GM18520 (cell line): Measurements from ENCODE around the gene IFIT1B.
"Not testable (repeated sequence)": the region's sequence is repeated elsewhere in the genome, so short reads cannot be mapped to it uniquely, and the experiment has no call there.

Experiments
- ATAC-seq: cut with Tn5 transposase; IDR thresholded peaks from one replicate; pipeline ENCODE4 v1.9.1; 2021; ENCODE audit not compliant: unreplicated experiment

IFIT1B gene

GRCh38 chr10:89373916-89374711, 3.7 kb upstream of the IFIT1B start:
- ATAC-seq, result no peak

- no peak for ATAC-seq
These were observed 3.1 kb upstream of the IFIT1B start for GRCh38 chr10:89374713-89375141.

DNA sequence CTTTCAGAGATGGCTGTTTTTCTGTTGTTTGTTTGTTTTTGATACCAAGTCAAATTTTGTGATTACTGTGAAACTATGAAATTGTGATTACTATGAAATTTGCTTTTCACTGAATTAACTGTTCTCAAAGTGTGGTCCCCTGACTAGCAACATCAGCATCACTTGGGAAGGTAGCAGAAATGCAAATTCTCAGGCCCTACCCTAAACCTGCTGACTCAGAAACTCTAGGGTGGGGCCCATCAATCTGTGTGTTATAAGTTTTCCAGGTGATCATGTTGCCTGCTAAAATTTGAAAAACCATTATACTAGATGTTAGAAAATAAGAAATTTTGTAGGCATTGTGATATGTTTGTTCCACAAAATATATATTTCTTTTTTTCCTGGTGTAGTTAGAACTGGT, 1.2 kb downstream of the IFIT1B start:
- ATAC-seq, result no peak

DNA sequence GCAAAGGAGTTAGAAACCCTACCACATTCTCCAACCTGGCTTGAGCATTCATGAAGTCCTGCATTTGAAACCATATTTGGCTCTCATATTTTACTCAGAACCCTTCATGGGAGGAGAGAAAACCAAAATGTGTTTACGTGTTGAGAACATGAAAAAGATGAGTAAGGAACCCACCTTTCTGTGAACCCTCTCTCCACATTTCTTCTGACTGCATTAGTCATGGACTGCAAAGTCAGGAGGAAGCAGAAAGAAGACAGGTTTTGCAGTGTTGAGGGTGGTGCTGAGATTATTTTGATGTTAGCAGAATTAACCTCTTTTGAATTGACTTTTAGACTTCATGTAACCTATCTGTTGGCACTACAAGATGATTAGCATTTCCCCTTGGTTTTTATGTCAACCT, 4.9 kb downstream of the IFIT1B start:
- ATAC-seq, result no peak

DNA sequence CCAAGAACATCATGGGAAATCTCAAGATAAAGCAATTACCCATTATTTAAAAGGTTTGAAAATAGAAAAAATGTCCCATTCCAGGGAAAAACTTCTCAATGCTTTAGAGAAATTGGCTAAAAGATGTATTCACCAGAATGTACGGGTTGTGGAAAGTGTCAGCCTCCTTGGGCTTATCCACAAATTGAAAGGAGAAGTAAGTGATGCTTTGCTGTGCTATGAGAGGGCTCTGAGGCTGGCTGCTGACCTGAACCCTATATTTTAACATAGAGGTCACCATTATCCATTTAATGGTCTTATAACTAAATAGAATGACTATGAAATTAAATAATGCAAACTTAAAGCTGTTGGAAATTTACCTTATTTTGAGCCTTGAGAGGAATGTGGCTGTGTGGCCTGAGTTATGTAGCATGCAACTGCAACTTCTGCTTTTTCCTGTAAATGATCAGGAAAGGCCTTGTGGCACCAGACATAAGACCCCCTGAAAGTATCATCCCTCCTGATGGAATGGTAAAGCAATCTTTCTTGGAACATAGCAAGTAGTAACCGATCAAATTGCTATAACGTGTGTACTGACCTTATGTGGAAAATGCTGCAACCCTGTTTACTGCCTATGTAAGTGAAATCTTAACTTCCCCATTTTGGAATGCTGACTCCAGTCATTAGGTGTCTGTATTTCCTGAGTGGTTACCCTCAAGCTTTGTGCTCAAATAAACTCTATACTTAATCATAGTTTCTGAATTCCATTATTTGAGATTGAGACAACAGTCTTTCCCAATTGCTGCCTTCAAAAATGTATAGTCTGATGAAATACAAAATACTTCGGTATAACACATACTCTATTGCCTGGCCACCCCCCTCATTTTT, 6.9 kb downstream of the IFIT1B start:
- ATAC-seq, result no peak

GRCh38 chr10:89388806-89389205, 10.9 kb downstream of the IFIT1B start:
- no peak for ATAC-seq

GRCh38 chr10:89389254-89389653, 11.4 kb downstream of the IFIT1B start:
- ATAC-seq, result no peak

- no peak for ATAC-seq
These were observed 12.8 kb downstream of the IFIT1B start for GRCh38 chr10:89390476-89391225.

DNA sequence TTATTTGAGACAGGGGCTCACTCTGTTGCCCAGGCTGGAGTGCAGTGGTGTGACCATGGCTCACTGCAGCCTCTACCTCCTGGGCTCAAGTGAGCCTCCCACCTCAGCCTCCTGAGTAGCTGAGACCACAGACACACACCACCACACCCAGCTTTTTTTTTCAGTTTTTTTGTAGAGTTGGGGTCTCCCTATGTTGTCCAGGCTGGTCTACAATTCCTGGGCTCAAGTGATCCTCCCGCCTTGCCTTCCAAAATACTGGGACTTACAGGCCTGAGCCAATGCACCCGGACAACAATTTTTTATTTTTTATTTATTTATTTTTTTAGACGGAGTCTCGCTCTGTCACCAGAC, 13.3 kb downstream of the IFIT1B start:
- not testable (repeated sequence) for ATAC-seq

DNA sequence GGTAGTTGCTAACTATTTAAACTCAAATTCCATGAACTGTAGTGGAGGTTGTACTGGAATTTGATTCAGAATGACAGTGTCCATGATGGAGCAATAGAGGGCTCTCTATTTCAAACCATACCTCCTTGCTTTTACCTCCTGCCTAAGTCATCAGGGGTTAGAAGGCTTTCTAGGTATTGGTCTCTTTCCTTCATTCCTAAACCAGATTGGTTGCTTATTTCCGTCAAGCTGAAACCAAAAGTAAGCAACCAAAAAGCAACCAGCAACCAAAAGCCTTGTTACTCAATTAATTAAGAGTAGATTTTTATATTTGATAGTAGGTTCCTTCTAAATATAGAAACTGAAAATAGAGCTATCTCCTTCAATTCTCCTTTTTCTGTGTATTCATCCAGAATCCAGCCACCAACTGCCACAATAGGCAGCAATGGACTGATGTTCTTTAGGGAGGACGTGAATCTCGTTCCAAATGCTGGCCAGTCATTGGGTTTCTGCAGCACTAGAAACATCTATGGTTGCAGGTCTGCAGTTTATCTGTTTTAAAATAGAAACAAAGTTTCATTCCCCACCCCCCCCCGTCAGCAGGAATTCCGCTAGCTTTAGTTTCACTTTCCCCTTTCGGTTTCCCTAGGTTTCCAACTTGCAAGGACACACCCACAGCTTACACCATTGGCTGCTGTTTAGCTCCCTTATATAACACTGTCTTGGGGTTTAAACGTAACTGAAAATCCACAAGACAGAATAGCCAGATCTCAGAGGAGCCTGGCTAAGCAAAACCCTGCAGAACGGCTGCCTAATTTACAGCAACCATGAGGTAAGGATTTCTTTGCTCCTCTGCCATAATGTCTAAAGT, 14.3 kb downstream of the IFIT1B start, which contains the start of gene IFIT1:
TSS of gene IFIT1 (plus strand) at position 717 of the 850 bp plus-strand sequence. CDS start at position 807, 90 bp downstream.
- ATAC-seq, result peak; percentile 73

DNA sequence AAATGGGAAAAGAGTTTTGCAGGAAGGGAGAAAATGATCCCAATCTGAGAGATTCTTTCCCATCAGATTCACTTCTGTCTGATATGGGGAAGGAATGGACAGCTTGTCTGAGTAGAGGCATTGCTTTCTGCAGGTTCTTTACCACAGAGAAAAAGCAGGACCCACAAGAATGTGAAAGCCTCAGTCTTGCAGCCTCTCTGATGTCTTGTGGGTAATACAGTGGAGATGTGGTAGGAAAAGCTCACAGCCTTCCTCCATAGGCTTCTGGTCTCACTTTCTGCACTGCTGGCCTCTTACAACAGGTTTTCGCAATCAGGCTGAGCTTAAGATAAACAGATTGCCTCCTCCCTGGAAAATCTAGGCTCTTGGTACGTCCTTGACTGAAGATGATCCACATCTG, 15.1 kb downstream of the IFIT1B start:
- ATAC-seq, result no peak

DNA sequence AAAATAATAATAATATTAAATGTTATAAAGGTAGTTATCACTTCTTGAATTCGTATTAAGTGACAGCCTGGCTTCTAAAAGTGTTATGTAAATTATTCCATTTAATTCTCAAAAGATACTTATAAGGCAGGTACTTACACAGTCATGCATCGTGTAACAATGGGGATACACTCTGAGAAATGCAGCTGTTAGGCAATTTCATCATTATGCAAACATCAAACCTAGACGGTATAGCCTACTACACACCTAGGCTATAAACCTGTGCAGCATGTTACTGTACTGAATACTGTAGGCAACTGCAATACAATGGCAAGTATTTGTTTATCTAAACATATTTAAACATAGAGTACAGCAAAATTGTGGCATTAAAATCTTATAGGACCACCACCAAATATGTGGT, 16.0 kb downstream of the IFIT1B start:
- no peak for ATAC-seq

- ATAC-seq, result no peak
These were observed 17.3 kb downstream of the IFIT1B start for GRCh38 chr10:89395141-89395540.

DNA sequence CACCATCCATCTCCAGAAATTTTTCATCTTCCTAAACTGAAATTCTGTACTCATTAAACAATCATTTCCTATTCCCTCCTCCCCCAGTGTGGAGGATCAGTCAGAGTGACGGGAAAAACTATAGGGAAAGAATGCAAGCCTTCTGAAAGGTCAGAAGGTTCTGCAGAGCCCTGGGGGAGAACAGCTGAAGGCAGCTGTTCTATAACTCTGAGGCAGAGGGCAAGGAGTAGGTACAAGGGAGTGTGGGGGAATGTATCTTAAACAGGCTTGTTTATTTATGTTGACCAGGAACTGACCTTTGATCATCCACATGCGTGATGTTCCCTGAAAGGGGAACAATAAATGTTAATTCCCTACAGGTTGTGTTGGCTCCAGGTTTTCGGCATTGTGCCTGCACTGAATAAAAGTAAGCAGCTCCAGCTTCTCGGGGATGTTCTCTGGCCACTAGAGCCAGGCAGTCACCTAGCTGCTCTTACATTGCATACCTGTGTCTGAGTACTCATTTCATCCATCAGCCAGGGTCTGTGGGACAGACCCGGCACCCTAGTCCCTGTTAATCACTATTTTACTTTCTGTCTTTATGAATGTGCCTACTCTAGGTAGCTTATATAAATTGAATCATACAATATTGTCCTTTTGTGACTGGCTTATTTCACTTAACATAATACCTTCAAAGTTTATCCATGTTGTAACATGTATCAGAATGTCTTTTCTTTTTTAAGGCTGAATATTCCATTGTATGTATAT, 20.3 kb downstream of the IFIT1B start:
- no peak for ATAC-seq

DNA sequence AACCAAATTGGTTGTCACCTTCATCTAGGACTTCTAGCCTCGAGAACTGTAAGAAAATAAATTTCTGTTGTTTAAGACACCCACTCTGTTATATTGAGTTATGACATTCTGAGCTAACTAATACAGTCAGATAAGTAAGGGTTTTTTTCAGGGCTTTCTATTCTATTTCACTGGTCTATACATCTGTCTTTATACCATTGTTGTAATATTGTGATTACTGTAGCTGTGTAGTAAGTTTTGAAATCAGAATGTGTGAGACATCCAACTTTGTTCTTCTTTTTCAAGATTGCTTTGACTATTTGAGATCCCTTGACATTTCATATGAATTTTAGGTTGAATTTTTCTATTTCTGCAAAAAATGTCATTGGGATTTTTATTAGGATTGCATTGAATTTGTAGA, 22.1 kb downstream of the IFIT1B start:
- no peak for ATAC-seq

GRCh38 chr10:89403043-89403442, 25.2 kb downstream of the IFIT1B start:
- no peak for ATAC-seq

GRCh38 chr10:89404104-89405047, 26.5 kb downstream of the IFIT1B start:
- no peak for ATAC-seq

- ATAC-seq, result not testable (repeated sequence)
These were observed 28.3 kb downstream of the IFIT1B start for GRCh38 chr10:89406178-89406577.

- not testable (repeated sequence) for ATAC-seq
These were observed 29.9 kb downstream of the IFIT1B start for GRCh38 chr10:89407792-89408191.
